SK-N-SH treated with all-trans-retinoic acid at 6 μM for 48 hours (cell line): ENCODE data around the gene DCLK1.

Experiments used
- CREB5 ChIP-seq: fragments of 250-450 bp; sonication (Bioruptor Pico); IDR thresholded peaks from 2 replicates; pipeline ENCODE4 v1.5.1; 2020; ENCODE audit warnings: low read depth, mild to moderate bottlenecking, moderate library complexity
- SNAI2 ChIP-seq: fragments of 250-450 bp; sonication (Bioruptor Pico); IDR thresholded peaks from 2 replicates; pipeline ENCODE4 v1.5.0; 2020; ENCODE audit warnings: mild to moderate bottlenecking, moderate library complexity
- ZFP3 ChIP-seq: fragments of 250-450 bp; sonication (Bioruptor Pico); IDR thresholded peaks from 2 replicates; pipeline ENCODE4 v1.5.0; 2020; ENCODE audit warnings: mild to moderate bottlenecking, moderate library complexity
- ZFP30 ChIP-seq: fragments of 450-650 bp; formaldehyde crosslinking; IDR thresholded peaks from 2 replicates; pipeline ENCODE4 v1.5.0; 2022; ENCODE audit warnings: mild to moderate bottlenecking, moderate library complexity

GRCh38 chr13:35841060-35841521 lies 290.1 kb downstream of the DCLK1 start:
- no peak for TF ChIP-seq ZFP30 (CRISPR knock-in tag)
- no peak for TF ChIP-seq CREB5 (CRISPR knock-in tag)
- TF ChIP-seq SNAI2 (CRISPR knock-in tag), result no peak
- no peak for TF ChIP-seq ZFP3
